ENCODE measurements around the gene SLC7A11. TPM values are rescaled to one million over a fixed set of nuclear protein-coding genes. Genes with fewer than 3 reads are reported as not detected.

Gene SLC7A11
- total and polyA plus RNA-seq, 2 experiments from 2014 or later: 10.0 to 33.9 TPM

GRCh38 chr4:138178566-138178965, 63.6 kb downstream of the SLC7A11 start:
- Histone ChIP-seq H3K79me2 (replicated peaks; ENCODE audit: insufficient read depth) (no peaks in the 10 kb centered on the region), H3K27me3 (ENCODE audit: insufficient read depth) (no peaks in the 10 kb centered on the region), H3K4me3 (no peak overlapping the region), H3K36me3 (ENCODE audit: insufficient read depth) (peaks cover 25% of the 10 kb centered on the region; the same call in 1 of the 2 replicates), H3K9me2 (ENCODE audit: insufficient read depth) (no peaks in the 10 kb centered on the region), H3F3A (replicated peaks; ENCODE audit: low read depth) (no peaks in the 10 kb centered on the region), H3K4me1 (ENCODE audit: insufficient read depth) (no peaks in the 10 kb centered on the region), H3K4me2 (no peak overlapping the region), H2AFZ (no peak overlapping the region), H4K20me1 (replicated peaks; ENCODE audit: insufficient read depth) (no peaks in the 10 kb centered on the region), H3K27ac (ENCODE audit: low read depth) (no peak overlapping the region)
- DNase-seq (ENCODE audit: low spot score): no peak
- no peaks in the 10 kb centered on the region for H3K9me3 Mint-ChIP-seq
- H3K36me3 Mint-ChIP-seq (ENCODE audit: low read depth): peaks cover 82% of the 10 kb centered on the region
- H3K4me1 Mint-ChIP-seq: no peaks in the 10 kb centered on the region
- no peak for ATAC-seq
- TF ChIP-seq JUNB (IDR thresholded peaks at IDR 0.05; ENCODE audit: unreplicated experiment) (no peak), STAT1 (IDR thresholded peaks at IDR 0.05; ENCODE audit: unreplicated experiment) (no peak), NANOG (IDR thresholded peaks at IDR 0.05; ENCODE audit: borderline replicate concordance) (no peak), ZNF114 (CRISPR knock-in tag; IDR thresholded peaks at IDR 0.05) (no peak), EZH2 (IDR thresholded peaks at IDR 0.05; ENCODE audit: low read depth, unreplicated experiment) (no peak), POLR2AphosphoS5 (IDR thresholded peaks at IDR 0.05; ENCODE audit: low read depth) (no peak), ETS1 (IDR thresholded peaks at IDR 0.05) (no peak), EZH2phosphoT487 (IDR thresholded peaks at IDR 0.05; ENCODE audit: unreplicated experiment) (no peak), CTCF (conservative IDR thresholded peaks at IDR 0.05; ENCODE audit: low read depth in 2 of 2) (no peak), ZNF331 (CRISPR knock-in tag; IDR thresholded peaks at IDR 0.05; ENCODE audit: low read depth) (no peak), CREB1 (CRISPR knock-in tag; IDR thresholded peaks at IDR 0.05; ENCODE audit: low read depth) (no peak)
- TF ChIP-seq, protein P1, sequence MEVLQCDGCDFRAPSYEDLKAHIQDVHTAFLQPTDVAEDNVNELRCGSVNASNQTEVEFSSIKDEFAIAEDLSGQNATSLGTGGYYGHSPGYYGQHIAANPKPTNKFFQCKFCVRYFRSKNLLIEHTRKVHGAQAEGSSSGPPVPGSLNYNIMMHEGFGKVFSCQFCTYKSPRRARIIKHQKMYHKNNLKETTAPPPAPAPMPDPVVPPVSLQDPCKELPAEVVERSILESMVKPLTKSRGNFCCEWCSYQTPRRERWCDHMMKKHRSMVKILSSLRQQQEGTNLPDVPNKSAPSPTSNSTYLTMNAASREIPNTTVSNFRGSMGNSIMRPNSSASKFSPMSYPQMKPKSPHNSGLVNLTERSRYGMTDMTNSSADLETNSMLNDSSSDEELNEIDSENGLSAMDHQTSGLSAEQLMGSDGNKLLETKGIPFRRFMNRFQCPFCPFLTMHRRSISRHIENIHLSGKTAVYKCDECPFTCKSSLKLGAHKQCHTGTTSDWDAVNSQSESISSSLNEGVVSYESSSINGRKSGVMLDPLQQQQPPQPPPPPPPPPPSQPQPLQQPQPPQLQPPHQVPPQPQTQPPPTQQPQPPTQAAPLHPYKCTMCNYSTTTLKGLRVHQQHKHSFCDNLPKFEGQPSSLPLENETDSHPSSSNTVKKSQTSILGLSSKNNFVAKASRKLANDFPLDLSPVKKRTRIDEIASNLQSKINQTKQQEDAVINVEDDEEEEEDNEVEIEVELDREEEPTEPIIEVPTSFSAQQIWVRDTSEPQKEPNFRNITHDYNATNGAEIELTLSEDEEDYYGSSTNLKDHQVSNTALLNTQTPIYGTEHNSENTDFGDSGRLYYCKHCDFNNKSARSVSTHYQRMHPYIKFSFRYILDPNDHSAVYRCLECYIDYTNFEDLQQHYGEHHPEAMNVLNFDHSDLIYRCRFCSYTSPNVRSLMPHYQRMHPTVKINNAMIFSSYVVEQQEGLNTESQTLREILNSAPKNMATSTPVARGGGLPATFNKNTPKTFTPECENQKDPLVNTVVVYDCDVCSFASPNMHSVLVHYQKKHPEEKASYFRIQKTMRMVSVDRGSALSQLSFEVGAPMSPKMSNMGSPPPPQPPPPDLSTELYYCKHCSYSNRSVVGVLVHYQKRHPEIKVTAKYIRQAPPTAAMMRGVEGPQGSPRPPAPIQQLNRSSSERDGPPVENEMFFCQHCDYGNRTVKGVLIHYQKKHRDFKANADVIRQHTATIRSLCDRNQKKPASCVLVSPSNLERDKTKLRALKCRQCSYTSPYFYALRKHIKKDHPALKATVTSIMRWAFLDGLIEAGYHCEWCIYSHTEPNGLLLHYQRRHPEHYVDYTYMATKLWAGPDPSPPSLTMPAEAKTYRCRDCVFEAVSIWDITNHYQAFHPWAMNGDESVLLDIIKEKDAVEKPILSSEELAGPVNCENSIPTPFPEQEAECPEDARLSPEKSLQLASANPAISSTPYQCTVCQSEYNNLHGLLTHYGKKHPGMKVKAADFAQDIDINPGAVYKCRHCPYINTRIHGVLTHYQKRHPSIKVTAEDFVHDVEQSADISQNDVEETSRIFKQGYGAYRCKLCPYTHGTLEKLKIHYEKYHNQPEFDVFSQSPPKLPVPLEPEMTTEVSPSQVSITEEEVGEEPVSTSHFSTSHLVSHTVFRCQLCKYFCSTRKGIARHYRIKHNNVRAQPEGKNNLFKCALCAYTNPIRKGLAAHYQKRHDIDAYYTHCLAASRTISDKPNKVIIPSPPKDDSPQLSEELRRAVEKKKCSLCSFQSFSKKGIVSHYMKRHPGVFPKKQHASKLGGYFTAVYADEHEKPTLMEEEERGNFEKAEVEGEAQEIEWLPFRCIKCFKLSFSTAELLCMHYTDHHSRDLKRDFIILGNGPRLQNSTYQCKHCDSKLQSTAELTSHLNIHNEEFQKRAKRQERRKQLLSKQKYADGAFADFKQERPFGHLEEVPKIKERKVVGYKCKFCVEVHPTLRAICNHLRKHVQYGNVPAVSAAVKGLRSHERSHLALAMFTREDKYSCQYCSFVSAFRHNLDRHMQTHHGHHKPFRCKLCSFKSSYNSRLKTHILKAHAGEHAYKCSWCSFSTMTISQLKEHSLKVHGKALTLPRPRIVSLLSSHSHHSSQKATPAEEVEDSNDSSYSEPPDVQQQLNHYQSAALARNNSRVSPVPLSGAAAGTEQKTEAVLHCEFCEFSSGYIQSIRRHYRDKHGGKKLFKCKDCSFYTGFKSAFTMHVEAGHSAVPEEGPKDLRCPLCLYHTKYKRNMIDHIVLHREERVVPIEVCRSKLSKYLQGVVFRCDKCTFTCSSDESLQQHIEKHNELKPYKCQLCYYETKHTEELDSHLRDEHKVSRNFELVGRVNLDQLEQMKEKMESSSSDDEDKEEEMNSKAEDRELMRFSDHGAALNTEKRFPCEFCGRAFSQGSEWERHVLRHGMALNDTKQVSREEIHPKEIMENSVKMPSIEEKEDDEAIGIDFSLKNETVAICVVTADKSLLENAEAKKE (CRISPR knock-in tag; IDR thresholded peaks at IDR 0.05): no peak
- TF ChIP-seq, protein P2, sequence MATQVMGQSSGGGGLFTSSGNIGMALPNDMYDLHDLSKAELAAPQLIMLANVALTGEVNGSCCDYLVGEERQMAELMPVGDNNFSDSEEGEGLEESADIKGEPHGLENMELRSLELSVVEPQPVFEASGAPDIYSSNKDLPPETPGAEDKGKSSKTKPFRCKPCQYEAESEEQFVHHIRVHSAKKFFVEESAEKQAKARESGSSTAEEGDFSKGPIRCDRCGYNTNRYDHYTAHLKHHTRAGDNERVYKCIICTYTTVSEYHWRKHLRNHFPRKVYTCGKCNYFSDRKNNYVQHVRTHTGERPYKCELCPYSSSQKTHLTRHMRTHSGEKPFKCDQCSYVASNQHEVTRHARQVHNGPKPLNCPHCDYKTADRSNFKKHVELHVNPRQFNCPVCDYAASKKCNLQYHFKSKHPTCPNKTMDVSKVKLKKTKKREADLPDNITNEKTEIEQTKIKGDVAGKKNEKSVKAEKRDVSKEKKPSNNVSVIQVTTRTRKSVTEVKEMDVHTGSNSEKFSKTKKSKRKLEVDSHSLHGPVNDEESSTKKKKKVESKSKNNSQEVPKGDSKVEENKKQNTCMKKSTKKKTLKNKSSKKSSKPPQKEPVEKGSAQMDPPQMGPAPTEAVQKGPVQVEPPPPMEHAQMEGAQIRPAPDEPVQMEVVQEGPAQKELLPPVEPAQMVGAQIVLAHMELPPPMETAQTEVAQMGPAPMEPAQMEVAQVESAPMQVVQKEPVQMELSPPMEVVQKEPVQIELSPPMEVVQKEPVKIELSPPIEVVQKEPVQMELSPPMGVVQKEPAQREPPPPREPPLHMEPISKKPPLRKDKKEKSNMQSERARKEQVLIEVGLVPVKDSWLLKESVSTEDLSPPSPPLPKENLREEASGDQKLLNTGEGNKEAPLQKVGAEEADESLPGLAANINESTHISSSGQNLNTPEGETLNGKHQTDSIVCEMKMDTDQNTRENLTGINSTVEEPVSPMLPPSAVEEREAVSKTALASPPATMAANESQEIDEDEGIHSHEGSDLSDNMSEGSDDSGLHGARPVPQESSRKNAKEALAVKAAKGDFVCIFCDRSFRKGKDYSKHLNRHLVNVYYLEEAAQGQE (IDR thresholded peaks at IDR 0.05; ENCODE audit: unreplicated experiment): no peak
- H3K27ac Mint-ChIP-seq: no peak overlapping the region
- H3K4me3 Mint-ChIP-seq: no peak overlapping the region
- no peaks in the 10 kb centered on the region for H3K27me3 Mint-ChIP-seq (ENCODE audit: insufficient read depth, low read depth, poor library complexity)

All from GM23338 (cell line).